ENCODE measurements around the gene CORO2B.

Gene CORO2B

DNA sequence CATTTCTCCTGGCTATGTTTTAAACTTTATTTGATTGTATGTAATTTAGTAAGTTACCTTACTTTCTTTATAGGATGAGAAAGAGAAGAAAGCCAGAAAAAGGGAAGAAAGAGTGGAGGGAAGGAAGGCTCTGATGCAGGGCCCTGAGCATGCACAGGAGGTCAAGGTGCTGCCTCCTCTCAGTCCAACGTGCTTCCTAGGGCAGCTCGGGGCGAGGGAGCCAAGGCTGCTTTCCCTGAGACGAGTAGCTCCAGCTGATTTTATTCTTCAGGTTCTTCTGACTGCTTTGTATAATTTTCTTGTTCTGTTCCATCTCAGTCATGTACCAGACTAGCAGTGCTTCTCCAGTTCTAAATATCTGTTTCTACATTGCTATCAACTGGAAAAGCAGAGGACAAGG, 3.4 kb downstream of the CORO2B start:
- no peaks in the 10 kb centered on the region for H3K27me3 ChIP-seq (ENCODE audit: control insufficient read depth, insufficient read depth, low read length)
- H3K9ac ChIP-seq, result no peak overlapping the region
- H3K4me1 ChIP-seq, result no peaks in the 10 kb centered on the region
- no peak overlapping the region for H2AFZ ChIP-seq
- H3K36me3 ChIP-seq (ENCODE audit: control insufficient read depth, insufficient read depth, low read length), result no peaks in the 10 kb centered on the region
- H3K4me3 ChIP-seq (ENCODE audit: low read depth, low read length), result no peak overlapping the region
- H3K4me2 ChIP-seq (ENCODE audit: low read length), result no peak overlapping the region
- H3K27ac ChIP-seq, result no peak overlapping the region
- no peaks in the 10 kb centered on the region for H3K9me3 ChIP-seq (ENCODE audit: control insufficient read depth, low read length)
- no peaks in the 10 kb centered on the region for H3K79me2 ChIP-seq
- no peak for TF ChIP-seq CTCF (IDR thresholded peaks at IDR 0.05)

GRCh38 chr15:68582864-68583263, 4.1 kb downstream of the CORO2B start:
- Histone ChIP-seq H3K9me3 (ENCODE audit: control insufficient read depth, low read length) (no peaks in the 10 kb centered on the region), H3K4me1 (no peaks in the 10 kb centered on the region), H3K27ac (no peak overlapping the region)

DNA sequence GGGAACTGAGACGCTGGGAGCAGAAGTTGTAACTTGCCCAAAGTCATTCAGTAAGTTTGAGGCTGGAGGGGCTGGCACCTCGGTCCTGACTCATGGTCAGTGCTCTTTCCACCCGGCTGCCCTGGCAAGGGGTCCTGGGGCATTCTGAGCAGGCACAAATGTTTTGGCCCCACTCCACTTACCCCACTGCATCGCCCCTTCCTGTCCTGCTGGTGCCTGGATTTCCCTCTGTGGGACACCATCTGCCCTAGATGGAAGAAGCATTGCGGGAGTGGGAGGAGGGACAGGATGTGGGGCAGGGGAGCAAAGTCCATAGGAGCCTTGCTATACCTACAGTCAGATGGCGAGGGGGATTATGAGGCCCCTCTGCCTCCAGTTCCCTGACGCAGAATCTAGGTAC, 4.5 kb downstream of the CORO2B start:
- no peaks in the 10 kb centered on the region for H3K79me2 ChIP-seq
- H3K9me3 ChIP-seq (ENCODE audit: control insufficient read depth, low read length), result no peaks in the 10 kb centered on the region
- no peaks in the 10 kb centered on the region for H3K27me3 ChIP-seq (ENCODE audit: control insufficient read depth, insufficient read depth, low read length)
- no peak overlapping the region for H3K27ac ChIP-seq
- H3K4me3 ChIP-seq (ENCODE audit: low read depth, low read length), result no peak overlapping the region
- H2AFZ ChIP-seq, result no peak overlapping the region
- H3K9ac ChIP-seq, result no peak overlapping the region
- H3K4me2 ChIP-seq (ENCODE audit: low read length), result no peak overlapping the region
- no peaks in the 10 kb centered on the region for H3K36me3 ChIP-seq (ENCODE audit: control insufficient read depth, insufficient read depth, low read length)
- no peaks in the 10 kb centered on the region for H3K4me1 ChIP-seq
- no peak for TF ChIP-seq CTCF (IDR thresholded peaks at IDR 0.05)

More at GRCh38 chr15:68582864-68583263, 4.1 kb downstream of the CORO2B start:
- H3K36me3 ChIP-seq (ENCODE audit: control insufficient read depth, insufficient read depth, low read length), result no peaks in the 10 kb centered on the region
- H3K4me3 ChIP-seq (ENCODE audit: low read depth, low read length), result no peak overlapping the region
- TF ChIP-seq CTCF (IDR thresholded peaks at IDR 0.05), result no peak
- H3K9ac ChIP-seq, result no peak overlapping the region
- no peak overlapping the region for H3K4me2 ChIP-seq (ENCODE audit: low read length)
- no peaks in the 10 kb centered on the region for H3K27me3 ChIP-seq (ENCODE audit: control insufficient read depth, insufficient read depth, low read length)
- H3K79me2 ChIP-seq, result no peaks in the 10 kb centered on the region
- no peak overlapping the region for H2AFZ ChIP-seq

- Histone ChIP-seq H3K9me3 (ENCODE audit: control insufficient read depth, low read length) (no peaks in the 10 kb centered on the region), H3K36me3 (ENCODE audit: control insufficient read depth, insufficient read depth, low read length) (no peaks in the 10 kb centered on the region), H3K9ac (no peak overlapping the region), H3K4me3 (ENCODE audit: low read depth, low read length) (no peak overlapping the region), H2AFZ (no peak overlapping the region), H3K4me1 (no peaks in the 10 kb centered on the region), H3K27ac (no peak overlapping the region), H3K4me2 (ENCODE audit: low read length) (no peak overlapping the region), H3K79me2 (no peaks in the 10 kb centered on the region), H3K27me3 (ENCODE audit: control insufficient read depth, insufficient read depth, low read length) (no peaks in the 10 kb centered on the region)
- TF ChIP-seq CTCF (IDR thresholded peaks at IDR 0.05), result no peak
These were observed 5.4 kb downstream of the CORO2B start for GRCh38 chr15:68583936-68584755.

All from parathyroid adenoma (tissue), 2 donors.